GM12801 (cell line): ENCODE results near the gene ATP8B3.
A peak's percentile ranks its signal among the peaks of the same experiment; 100 is the strongest.

ENCODE experiments used
- CTCF ChIP-seq: IDR thresholded peaks from one replicate; pipeline ENCODE4 v1.5.1; 2011; ENCODE audit warnings: control low read depth; ENCODE audit not compliant: insufficient read length; ENCODE audit errors: extremely low read depth

ATP8B3 gene

DNA sequence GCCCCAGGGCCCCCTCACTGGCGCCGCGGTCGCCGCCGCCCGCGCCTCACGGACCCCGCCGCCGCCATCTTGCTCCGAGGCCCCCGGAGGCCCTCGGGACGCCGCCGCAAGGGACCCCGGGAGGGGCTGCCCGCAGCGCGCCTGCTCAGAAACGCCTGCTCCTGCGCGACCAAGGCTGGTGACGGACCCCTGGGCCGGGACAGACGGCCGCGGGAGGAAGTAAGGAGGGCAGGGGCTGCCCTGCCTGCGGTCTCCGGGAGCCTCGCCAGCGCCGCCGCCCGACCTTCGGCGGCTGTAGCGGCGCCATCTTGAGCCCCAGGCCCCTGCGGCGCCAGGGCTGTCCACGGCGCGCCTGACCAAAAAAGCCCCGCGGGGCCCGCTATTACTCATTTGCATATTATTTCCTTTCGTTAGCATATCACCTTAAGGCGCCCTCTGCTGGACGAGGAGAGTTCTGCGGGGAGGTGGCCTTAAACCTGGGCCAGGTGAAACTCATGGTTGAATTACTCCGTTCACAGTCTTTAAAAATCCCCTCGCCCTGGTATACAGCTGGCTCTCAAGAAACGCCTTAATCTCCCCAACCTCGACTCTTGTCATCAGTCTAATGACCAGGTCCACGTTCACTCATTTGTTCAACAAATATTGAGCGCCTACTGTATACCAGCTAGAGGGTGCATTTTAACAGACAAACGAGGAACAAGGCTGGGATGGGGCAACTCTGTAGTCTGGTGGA, 36.5 kb upstream of the ATP8B3 start, which contains the start of gene REXO1:
Gene REXO1, minus strand, starts transcription at position 85 of the 733 bp plus-strand sequence. CDS start 125 bp downstream, outside the sequence.
- TF ChIP-seq CTCF, result peak; percentile 5

- no peak for TF ChIP-seq CTCF
Measured at GRCh38 chr19:1847684-1848398, 35.8 kb upstream of the ATP8B3 start.

GRCh38 chr19:1847348-1847683, 35.2 kb upstream of the ATP8B3 start:
- TF ChIP-seq CTCF, result no peak

GRCh38 chr19:1846517-1847204, 34.6 kb upstream of the ATP8B3 start:
- no peak for TF ChIP-seq CTCF

- TF ChIP-seq CTCF, result no peak
Measured at GRCh38 chr19:1845642-1846041, 33.6 kb upstream of the ATP8B3 start.

DNA sequence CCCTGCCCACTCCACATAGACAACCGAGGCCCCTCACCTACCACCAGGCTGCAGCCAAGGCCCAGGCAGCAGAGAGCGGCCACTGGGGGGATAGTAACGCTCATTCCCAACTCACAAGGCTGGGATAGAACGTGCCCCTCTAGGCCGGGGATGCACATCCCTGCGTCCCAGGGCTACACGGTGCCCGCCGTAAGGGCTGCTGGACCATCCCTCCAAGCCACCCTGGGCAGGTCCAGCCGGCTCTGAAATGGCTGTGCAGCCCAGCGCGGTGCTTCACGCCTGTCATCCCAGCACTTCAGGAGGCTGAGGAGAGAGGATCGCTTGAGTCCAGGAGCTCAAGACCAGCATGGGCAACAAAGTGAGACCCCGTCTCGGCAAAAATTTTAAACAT, 33.0 kb upstream of the ATP8B3 start:
- TF ChIP-seq CTCF, result no peak

GRCh38 chr19:1844513-1845124, 32.5 kb upstream of the ATP8B3 start:
- TF ChIP-seq CTCF, result no peak
